HG03342 (cell line): Measurements from ENCODE around the gene SPDYE18.
"Not testable (repeated sequence)": the region's sequence is repeated elsewhere in the genome, so short reads cannot be mapped to it uniquely, and the experiment has no call there.

Experiments used
- ATAC-seq: cut with Tn5 transposase; IDR thresholded peaks from one replicate; pipeline ENCODE4 v1.9.1; 2021; ENCODE audit warnings: mild to moderate bottlenecking, moderate library complexity; ENCODE audit not compliant: unreplicated experiment

Gene SPDYE18

DNA sequence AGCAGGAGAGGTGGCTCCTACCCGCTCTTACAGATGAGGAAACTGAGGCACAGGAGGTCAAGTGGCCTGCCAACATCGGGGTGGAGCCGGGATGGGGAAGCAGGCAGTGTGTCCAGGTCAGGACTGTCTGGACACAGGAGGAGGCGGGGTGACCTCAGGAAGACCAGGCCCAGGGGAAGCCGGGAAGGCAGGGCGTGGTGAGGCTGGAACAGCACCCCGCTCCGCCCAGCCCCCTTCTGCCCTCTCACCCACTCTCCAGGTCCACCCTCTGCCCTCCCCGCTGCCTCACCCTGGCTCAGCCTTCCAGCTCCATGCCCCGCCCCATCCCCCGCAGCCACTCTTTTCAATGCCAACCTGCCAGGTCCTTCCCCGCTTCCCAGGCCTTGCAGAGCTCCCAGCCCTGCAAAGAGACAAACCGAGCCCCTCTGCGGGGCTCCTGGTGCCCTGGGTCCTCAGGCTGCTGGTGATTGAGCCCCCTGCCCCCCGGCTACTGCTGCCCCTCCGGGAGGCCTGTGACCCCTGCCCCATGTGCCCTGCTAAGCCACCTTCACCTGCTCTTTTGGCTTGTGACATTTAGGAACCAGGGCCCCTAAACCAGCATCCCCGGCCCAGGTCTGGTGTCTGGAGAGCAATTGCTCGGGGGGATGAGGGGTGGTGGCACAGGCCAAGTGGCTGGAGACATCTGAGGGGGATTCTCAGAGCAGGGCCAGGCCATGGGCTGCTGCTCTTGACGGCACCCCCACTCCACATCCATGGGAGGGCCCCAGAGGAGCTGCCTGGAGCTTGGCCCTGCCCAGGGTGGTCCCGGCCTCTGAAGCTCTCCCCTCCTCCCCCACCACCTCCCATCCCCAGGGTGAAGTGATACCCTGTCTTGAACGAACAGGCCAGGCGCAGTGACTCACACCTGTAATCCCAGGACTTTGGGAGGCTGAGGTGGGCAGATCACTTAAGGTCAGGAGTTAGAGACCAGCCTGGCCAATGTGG is 55.9 kb downstream of the SPDYE18 start:
- not testable (repeated sequence) for ATAC-seq

GRCh38 chr7:77005461-77006057 is 56.8 kb downstream of the SPDYE18 start:
- not testable (repeated sequence) for ATAC-seq

DNA sequence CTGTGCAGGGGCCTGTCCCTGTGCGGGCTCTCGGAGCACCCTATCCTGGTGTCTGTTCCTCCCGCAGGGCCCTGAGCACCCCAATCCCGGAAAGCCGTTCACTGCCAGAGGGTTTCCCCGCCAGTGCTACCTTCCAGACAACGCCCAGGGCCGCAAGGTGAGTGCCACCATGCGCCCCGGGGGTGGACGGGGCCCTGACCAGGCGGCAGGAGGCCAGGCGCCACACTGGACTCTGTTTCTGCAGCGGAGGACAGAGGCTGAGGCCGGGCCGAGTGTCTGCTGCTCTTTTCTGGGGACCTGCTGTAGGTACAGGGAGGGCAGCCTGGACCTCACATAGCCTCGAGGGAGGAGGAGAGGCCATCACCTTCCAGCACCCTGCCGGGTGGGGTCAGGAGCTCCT is 58.2 kb downstream of the SPDYE18 start:
- ATAC-seq: not testable (repeated sequence)

DNA sequence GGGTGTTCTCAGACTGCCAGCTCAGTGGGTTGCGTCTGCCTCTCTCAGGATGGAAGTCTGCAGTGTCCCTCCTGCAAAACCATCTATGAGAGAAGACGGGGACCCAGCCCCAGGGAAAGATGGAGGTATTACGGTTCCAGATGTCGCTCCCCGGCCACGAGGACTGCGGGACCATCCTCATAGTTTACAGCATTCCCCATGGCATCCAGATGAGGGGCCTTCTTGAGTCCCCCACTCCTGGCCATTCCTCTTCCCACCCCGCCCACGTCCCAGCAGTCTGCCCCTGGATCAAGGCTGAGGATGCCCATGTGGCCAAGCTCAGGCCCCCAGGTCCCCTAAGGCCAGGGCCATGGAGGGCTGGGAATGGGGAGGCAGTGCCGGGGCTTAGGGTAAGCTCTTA is 59.1 kb downstream of the SPDYE18 start:
- not testable (repeated sequence) for ATAC-seq

DNA sequence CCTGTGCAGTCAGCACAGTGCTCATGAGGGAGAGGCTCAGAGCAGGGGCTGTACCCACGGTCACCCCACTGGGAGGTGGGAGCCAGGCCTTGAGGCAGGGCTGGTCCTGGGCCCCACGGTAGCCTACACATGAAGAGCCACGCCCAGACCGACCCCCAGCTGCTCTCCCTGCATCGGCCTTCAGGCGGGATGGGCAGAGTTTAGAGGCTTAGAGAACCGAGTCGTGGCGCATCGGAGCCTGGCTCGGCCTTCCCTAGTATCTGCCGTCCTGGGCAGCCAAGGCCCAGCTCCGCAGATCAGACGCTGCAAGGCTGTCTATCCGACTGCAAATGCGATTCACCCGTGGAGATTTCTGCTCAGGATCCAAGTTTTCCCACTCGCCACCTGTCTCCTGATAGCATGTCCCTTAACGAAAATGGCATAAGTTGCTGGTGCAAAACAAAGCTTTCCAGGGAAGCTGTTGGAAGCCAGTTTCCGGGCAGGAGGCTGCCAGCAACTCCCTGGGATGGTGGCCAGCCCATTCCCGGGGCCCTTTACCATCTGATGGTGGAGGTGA is 59.6 kb downstream of the SPDYE18 start:
- ATAC-seq: not testable (repeated sequence)

- not testable (repeated sequence) for ATAC-seq
These were observed 60.3 kb downstream of the SPDYE18 start for GRCh38 chr7:77002104-77002503.
